ENCODE data around the gene SDK2.

SDK2 gene

GRCh38 chr17:73346501-73347162 lies 297.6 kb downstream of the SDK2 start:
- TF ChIP-seq SIN3A (IDR thresholded peaks at IDR 0.05; ENCODE audit: borderline replicate concordance, insufficient read depth, low read length) (no peak), FOXP2 (optimal IDR thresholded peaks at IDR 0.05; ENCODE audit: borderline replicate concordance, extremely low read depth, extremely low read length, insufficient read depth) (no peak), REST (IDR thresholded peaks at IDR 0.05; ENCODE audit: insufficient read depth in 1 of 2, low read depth in 2 of 2, low read length in 2 of 2) (no peak), TAF1 (IDR thresholded peaks at IDR 0.05; ENCODE audit: borderline replicate concordance, insufficient read depth, low read length) (no peak), POLR2AphosphoS5 (IDR thresholded peaks at IDR 0.05; ENCODE audit: low read depth, low read length) (no peak)

- TF ChIP-seq POLR2AphosphoS5 (IDR thresholded peaks at IDR 0.05; ENCODE audit: low read depth, low read length) (no peak), FOXP2 (optimal IDR thresholded peaks at IDR 0.05; ENCODE audit: borderline replicate concordance, extremely low read depth, extremely low read length, insufficient read depth) (no peak), REST (IDR thresholded peaks at IDR 0.05; ENCODE audit: insufficient read depth in 1 of 2, low read depth in 2 of 2, low read length in 2 of 2) (no peak), SIN3A (IDR thresholded peaks at IDR 0.05; ENCODE audit: borderline replicate concordance, insufficient read depth, low read length) (no peak), TAF1 (IDR thresholded peaks at IDR 0.05; ENCODE audit: borderline replicate concordance, insufficient read depth, low read length) (no peak)
Measured at GRCh38 chr17:73343739-73344454, 300.3 kb downstream of the SDK2 start.

- TF ChIP-seq SIN3A (IDR thresholded peaks at IDR 0.05; ENCODE audit: borderline replicate concordance, insufficient read depth, low read length) = no peak
- TF ChIP-seq POLR2AphosphoS5 (IDR thresholded peaks at IDR 0.05; ENCODE audit: low read depth, low read length) = no peak
- no peak for TF ChIP-seq REST (IDR thresholded peaks at IDR 0.05; ENCODE audit: insufficient read depth in 1 of 2, low read depth in 2 of 2, low read length in 2 of 2)
- TF ChIP-seq FOXP2 (optimal IDR thresholded peaks at IDR 0.05; ENCODE audit: borderline replicate concordance, extremely low read depth, extremely low read length, insufficient read depth) = no peak
- no peak for TF ChIP-seq TAF1 (IDR thresholded peaks at IDR 0.05; ENCODE audit: borderline replicate concordance, insufficient read depth, low read length)
Measured at GRCh38 chr17:73343168-73343634, 301.0 kb downstream of the SDK2 start.

GRCh38 chr17:73342541-73343167 lies 301.6 kb downstream of the SDK2 start:
- TF ChIP-seq SIN3A (IDR thresholded peaks at IDR 0.05; ENCODE audit: borderline replicate concordance, insufficient read depth, low read length) = no peak
- TF ChIP-seq POLR2AphosphoS5 (IDR thresholded peaks at IDR 0.05; ENCODE audit: low read depth, low read length) = no peak
- no peak for TF ChIP-seq TAF1 (IDR thresholded peaks at IDR 0.05; ENCODE audit: borderline replicate concordance, insufficient read depth, low read length)
- TF ChIP-seq REST (IDR thresholded peaks at IDR 0.05; ENCODE audit: insufficient read depth in 1 of 2, low read depth in 2 of 2, low read length in 2 of 2) = no peak
- no peak for TF ChIP-seq FOXP2 (optimal IDR thresholded peaks at IDR 0.05; ENCODE audit: borderline replicate concordance, extremely low read depth, extremely low read length, insufficient read depth)
